ENCODE results near the gene PLCD4.

The PLCD4 gene

DNA sequence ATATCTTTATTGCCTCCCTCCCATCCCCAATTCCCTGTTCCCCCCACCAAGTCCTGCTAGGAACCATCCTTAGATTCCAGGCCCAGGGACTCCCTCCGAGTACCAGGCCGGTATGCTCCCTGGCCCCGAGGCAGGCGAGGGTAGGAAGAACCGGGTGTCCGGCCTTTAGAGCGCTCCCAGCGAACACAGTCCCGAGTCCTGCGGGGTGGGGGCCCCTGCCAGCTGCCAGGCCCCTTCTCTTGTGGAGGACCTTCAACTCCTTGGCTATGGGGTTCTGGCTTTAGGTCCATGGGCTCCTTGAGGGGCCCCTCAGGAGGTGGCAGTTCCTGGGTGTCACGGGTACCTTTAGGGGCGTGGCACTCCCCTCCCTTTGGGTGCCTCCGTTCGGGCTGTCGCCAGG is 56.2 kb downstream of the PLCD4 start:
- Histone ChIP-seq H3K4me2 (no peak overlapping the region), H3K4me1 (ENCODE audit: low read depth, poor library complexity, severe bottlenecking) (peaks cover 9% of the 10 kb centered on the region), H4K20me1 (ENCODE audit: insufficient read depth) (no peaks in the 10 kb centered on the region), H3K4me3 (IDR thresholded peaks at IDR 0.05; ENCODE audit: insufficient read depth, low read depth, low read length) (no peak overlapping the region), H3K36me3 (ENCODE audit: insufficient read depth) (peaks cover 12% of the 10 kb centered on the region; the same call in 1 of the 2 replicates), H2AFZ (ENCODE audit: low read depth) (no peak overlapping the region), H3K27ac (no peak overlapping the region), H3K27me3 (ENCODE audit: insufficient read depth, low read depth) (no peaks in the 10 kb centered on the region), H3K79me2 (ENCODE audit: insufficient read depth, low read depth) (peaks cover 4% of the 10 kb centered on the region; the same call in 1 of the 2 replicates), H3K9ac (no peak overlapping the region)
- TF ChIP-seq, protein P1, sequence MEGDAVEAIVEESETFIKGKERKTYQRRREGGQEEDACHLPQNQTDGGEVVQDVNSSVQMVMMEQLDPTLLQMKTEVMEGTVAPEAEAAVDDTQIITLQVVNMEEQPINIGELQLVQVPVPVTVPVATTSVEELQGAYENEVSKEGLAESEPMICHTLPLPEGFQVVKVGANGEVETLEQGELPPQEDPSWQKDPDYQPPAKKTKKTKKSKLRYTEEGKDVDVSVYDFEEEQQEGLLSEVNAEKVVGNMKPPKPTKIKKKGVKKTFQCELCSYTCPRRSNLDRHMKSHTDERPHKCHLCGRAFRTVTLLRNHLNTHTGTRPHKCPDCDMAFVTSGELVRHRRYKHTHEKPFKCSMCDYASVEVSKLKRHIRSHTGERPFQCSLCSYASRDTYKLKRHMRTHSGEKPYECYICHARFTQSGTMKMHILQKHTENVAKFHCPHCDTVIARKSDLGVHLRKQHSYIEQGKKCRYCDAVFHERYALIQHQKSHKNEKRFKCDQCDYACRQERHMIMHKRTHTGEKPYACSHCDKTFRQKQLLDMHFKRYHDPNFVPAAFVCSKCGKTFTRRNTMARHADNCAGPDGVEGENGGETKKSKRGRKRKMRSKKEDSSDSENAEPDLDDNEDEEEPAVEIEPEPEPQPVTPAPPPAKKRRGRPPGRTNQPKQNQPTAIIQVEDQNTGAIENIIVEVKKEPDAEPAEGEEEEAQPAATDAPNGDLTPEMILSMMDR (conservative IDR thresholded peaks at IDR 0.05; ENCODE audit: low read depth, low read length), result no peak

DNA sequence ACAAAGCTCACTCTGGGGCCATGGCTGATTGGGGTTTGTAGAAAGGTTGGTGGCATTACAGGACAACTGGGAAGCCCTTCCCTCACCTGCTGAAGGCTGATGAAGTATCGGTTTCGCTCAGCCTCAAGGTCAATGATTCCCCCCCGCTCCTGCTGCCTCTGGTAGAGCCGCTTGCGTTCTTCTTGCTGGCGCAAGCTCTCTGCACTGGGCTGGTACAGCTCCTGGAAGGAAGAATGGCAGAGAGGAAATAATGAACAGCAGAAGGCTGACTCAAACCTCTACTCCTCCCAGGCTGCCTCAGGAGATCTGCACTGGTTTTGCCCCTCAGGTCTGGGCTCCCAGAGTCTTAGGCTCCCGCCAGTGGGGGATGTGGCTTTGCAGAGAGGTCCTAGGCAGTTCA is 57.0 kb downstream of the PLCD4 start:
- peaks cover 12% of the 10 kb centered on the region; the same call in 1 of the 2 replicates for H3K36me3 ChIP-seq (ENCODE audit: insufficient read depth)
- no peak overlapping the region for H3K27ac ChIP-seq
- H3K4me1 ChIP-seq (ENCODE audit: low read depth, poor library complexity, severe bottlenecking), result peaks cover 9% of the 10 kb centered on the region
- TF ChIP-seq, protein P1 (conservative IDR thresholded peaks at IDR 0.05; ENCODE audit: low read depth, low read length), result no peak
- no peak overlapping the region for H2AFZ ChIP-seq (ENCODE audit: low read depth)
- no peaks in the 10 kb centered on the region; the same call in 1 of the 2 replicates for H3K79me2 ChIP-seq (ENCODE audit: insufficient read depth, low read depth)
- H3K4me2 ChIP-seq, result no peak overlapping the region
- no peaks in the 10 kb centered on the region for H3K27me3 ChIP-seq (ENCODE audit: insufficient read depth, low read depth)
- H4K20me1 ChIP-seq (ENCODE audit: insufficient read depth), result no peaks in the 10 kb centered on the region
- no peak overlapping the region for H3K4me3 ChIP-seq (IDR thresholded peaks at IDR 0.05; ENCODE audit: insufficient read depth, low read depth, low read length)
- no peak overlapping the region for H3K9ac ChIP-seq

DNA sequence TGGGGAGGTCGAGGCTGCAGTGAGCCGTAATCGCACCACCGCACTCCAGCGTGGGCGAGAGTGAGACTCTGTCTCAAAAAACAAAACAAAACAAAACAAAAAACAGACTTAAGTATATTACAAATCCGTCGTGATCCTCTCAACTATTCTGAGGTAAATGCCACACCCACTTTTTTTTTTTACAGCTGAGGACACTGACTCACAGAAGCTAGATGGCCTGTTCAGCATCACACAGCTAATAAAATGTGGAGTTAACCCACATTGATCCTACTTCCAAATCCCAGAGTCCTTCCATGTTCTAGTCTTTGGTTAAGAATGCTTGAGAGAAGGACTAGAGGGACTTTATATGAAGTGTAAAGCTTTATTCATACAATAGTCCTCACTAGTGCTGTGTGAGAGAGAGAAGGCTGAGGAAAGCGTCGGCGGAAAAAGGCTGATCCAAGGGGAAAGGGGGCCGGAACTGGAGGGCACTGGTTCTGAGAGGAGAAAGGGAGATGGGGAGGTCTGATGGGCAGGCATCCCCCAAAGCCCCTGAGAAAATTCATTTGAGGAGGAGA is 63.5 kb downstream of the PLCD4 start:
- no peaks in the 10 kb centered on the region for H3K27me3 ChIP-seq (ENCODE audit: insufficient read depth, low read depth)
- TF ChIP-seq, protein P1 (conservative IDR thresholded peaks at IDR 0.05; ENCODE audit: low read depth, low read length), result no peak
- peak overlapping the region; percentile 91 for H3K4me2 ChIP-seq
- peaks cover 11% of the 10 kb centered on the region for H3K79me2 ChIP-seq (ENCODE audit: insufficient read depth, low read depth)
- H3K9ac ChIP-seq, result peak overlapping the region; percentile 60; the same call in 1 of the 2 replicates
- H3K4me1 ChIP-seq (ENCODE audit: low read depth, poor library complexity, severe bottlenecking), result peaks cover 14% of the 10 kb centered on the region
- peak overlapping the region; percentile 96; the same call in 1 of the 2 replicates for H2AFZ ChIP-seq (ENCODE audit: low read depth)
- H4K20me1 ChIP-seq (ENCODE audit: insufficient read depth), result no peaks in the 10 kb centered on the region; the same call in 1 of the 2 replicates
- H3K27ac ChIP-seq, result peak overlapping the region; percentile 18; the same call in 1 of the 2 replicates
- H3K4me3 ChIP-seq (IDR thresholded peaks at IDR 0.05; ENCODE audit: insufficient read depth, low read depth, low read length), result peak overlapping the region; percentile 95
- H3K36me3 ChIP-seq (ENCODE audit: insufficient read depth), result 0 out of 2 replicates have a peak, but pooled peaks cover 3% of the 10 kb centered on the region

DNA sequence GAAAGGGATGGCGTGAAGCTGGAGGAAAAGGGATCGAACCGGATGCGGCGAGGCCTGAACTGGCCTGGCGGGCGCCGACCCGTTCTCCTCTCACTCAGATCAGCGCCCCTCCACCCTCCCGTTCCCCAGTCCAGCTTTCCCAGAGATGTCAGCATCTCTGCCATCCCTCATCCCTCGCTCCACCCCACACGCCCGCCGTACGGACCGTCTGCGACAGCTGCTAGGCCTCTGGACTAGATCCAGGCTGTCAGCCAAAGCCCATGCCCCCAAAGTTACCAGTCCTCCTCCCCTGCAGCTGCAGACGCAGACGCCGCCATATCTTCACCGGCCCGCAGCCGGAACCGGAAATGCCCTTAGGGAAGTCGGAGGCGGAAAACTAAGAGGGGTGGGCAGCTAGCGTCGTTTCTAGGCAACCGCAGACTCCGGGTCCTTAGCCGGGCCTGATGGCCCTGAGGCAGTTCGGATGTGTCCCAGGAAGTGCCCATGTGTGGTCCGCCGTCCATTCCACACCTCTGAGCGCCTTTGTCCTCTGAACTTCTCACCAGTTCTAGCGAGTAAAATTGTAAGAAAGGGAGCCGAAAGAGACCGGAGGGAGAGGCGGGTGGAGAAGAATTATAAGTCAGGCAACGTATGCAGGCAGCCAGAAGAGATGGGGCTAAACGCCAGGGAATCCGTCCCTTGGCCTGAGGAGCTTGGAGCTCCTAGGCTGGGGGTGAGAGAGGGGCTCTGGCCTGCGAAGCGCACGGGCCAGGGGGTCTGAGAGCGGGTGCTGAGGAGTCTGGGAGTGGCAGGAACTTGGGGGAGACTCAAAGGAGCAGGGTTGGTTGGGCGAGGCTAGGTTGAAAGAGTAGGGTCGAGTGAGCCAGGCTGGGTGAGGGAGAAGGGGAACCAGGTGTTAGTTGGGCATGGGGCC is 64.2 kb downstream of the PLCD4 start, which contains the start of the genes RNF25 and STK36:
RNF25 (minus strand) TSS at position 349 of the 913 bp plus-strand sequence; CDS start at position 317, 32 bp downstream.
STK36 (plus strand) TSS at position 433 of the 913 bp plus-strand sequence. CDS start 744 bp downstream, outside the sequence.
- H3K4me2 ChIP-seq, result peak within 1 kb of the TSS; percentile 91
- 0 out of 2 replicates have a peak, but pooled peaks cover 3% of the 10 kb centered on the region for H3K36me3 ChIP-seq (ENCODE audit: insufficient read depth)
- no peaks in the 10 kb centered on the region for H3K27me3 ChIP-seq (ENCODE audit: insufficient read depth, low read depth)
- H4K20me1 ChIP-seq (ENCODE audit: insufficient read depth), result no peaks in the 10 kb centered on the region; the same call in 1 of the 2 replicates
- H3K27ac ChIP-seq, result peak within 1 kb of the TSS; percentile 53
- H3K4me1 ChIP-seq (ENCODE audit: low read depth, poor library complexity, severe bottlenecking), result peaks cover 14% of the 10 kb centered on the region
- peak within 1 kb of the TSS; percentile 96 for H2AFZ ChIP-seq (ENCODE audit: low read depth)
- H3K79me2 ChIP-seq (ENCODE audit: insufficient read depth, low read depth), result peaks cover 11% of the 10 kb centered on the region
- H3K4me3 ChIP-seq (IDR thresholded peaks at IDR 0.05; ENCODE audit: insufficient read depth, low read depth, low read length), result peak within 1 kb of the TSS; percentile 95
- TF ChIP-seq, protein P1 (conservative IDR thresholded peaks at IDR 0.05; ENCODE audit: low read depth, low read length), result no peak
- peak within 1 kb of the TSS; percentile 60 for H3K9ac ChIP-seq
